Measurements from ENCODE around the gene HMGN4. TPM values are rescaled to one million over a fixed set of nuclear protein-coding genes. Genes with fewer than 3 reads are reported as not detected.

Gene HMGN4
- total and polyA plus RNA-seq, 9 of the 15 experiments (the other 6 are each of a cell fraction or from before 2014, with no cell fraction given), result 35.4 to 134 (median 94.1) TPM

GRCh38 chr6:26520237-26520849 lies 17.8 kb upstream of the HMGN4 start (continued):
- TF ChIP-seq IFI16 (CRISPR knock-in tag; IDR thresholded peaks at IDR 0.05) (peak; percentile 87; the same call in 1 of the 2 replicates), ZNF778 (CRISPR knock-in tag; IDR thresholded peaks at IDR 0.05) (no peak), CEBPG (CRISPR knock-in tag; IDR thresholded peaks at IDR 0.05) (no peak), CEBPG (tag; conservative IDR thresholded peaks at IDR 0.05 in 1 of 2, IDR thresholded peaks at IDR 0.05 in 1 of 2) (0 out of 4 replicates have a peak, but pooled peaks of 1 of the 2 experiments have one; percentile 6), BHLHE40 (IDR thresholded peaks at IDR 0.05; ENCODE audit: low read length) (peak; percentile 49; the same call in 1 of the 2 replicates), ZNF395 (CRISPR knock-in tag; IDR thresholded peaks at IDR 0.05) (peak; percentile 99), ZNF655 (CRISPR knock-in tag; IDR thresholded peaks at IDR 0.05) (no peak), RAD51 (IDR thresholded peaks at IDR 0.05; ENCODE audit: borderline replicate concordance, low read depth) (peak; percentile 80), CBX8 (IDR thresholded peaks at IDR 0.05; ENCODE audit: borderline replicate concordance, extremely low read depth, low read depth, low read length, poor library complexity, severe bottlenecking) (no peak), TAF7 (tag; IDR thresholded peaks at IDR 0.05) (peak; percentile 52), MEIS2 (IDR thresholded peaks at IDR 0.05; ENCODE audit: partially characterized antibody) (no peak), TAL1 (IDR thresholded peaks at IDR 0.05) (no peak), SMARCC2 (IDR thresholded peaks at IDR 0.05; ENCODE audit: low read depth) (0 out of 2 replicates have a peak, but pooled peaks have one; percentile 17), ILK (tag; IDR thresholded peaks at IDR 0.05; ENCODE audit: borderline replicate concordance, low read depth) (0 out of 2 replicates have a peak, but pooled peaks have one; percentile 65), PHF20 (IDR thresholded peaks at IDR 0.05; ENCODE audit: partially characterized antibody) (no peak)
- TF ChIP-seq, protein P1, sequence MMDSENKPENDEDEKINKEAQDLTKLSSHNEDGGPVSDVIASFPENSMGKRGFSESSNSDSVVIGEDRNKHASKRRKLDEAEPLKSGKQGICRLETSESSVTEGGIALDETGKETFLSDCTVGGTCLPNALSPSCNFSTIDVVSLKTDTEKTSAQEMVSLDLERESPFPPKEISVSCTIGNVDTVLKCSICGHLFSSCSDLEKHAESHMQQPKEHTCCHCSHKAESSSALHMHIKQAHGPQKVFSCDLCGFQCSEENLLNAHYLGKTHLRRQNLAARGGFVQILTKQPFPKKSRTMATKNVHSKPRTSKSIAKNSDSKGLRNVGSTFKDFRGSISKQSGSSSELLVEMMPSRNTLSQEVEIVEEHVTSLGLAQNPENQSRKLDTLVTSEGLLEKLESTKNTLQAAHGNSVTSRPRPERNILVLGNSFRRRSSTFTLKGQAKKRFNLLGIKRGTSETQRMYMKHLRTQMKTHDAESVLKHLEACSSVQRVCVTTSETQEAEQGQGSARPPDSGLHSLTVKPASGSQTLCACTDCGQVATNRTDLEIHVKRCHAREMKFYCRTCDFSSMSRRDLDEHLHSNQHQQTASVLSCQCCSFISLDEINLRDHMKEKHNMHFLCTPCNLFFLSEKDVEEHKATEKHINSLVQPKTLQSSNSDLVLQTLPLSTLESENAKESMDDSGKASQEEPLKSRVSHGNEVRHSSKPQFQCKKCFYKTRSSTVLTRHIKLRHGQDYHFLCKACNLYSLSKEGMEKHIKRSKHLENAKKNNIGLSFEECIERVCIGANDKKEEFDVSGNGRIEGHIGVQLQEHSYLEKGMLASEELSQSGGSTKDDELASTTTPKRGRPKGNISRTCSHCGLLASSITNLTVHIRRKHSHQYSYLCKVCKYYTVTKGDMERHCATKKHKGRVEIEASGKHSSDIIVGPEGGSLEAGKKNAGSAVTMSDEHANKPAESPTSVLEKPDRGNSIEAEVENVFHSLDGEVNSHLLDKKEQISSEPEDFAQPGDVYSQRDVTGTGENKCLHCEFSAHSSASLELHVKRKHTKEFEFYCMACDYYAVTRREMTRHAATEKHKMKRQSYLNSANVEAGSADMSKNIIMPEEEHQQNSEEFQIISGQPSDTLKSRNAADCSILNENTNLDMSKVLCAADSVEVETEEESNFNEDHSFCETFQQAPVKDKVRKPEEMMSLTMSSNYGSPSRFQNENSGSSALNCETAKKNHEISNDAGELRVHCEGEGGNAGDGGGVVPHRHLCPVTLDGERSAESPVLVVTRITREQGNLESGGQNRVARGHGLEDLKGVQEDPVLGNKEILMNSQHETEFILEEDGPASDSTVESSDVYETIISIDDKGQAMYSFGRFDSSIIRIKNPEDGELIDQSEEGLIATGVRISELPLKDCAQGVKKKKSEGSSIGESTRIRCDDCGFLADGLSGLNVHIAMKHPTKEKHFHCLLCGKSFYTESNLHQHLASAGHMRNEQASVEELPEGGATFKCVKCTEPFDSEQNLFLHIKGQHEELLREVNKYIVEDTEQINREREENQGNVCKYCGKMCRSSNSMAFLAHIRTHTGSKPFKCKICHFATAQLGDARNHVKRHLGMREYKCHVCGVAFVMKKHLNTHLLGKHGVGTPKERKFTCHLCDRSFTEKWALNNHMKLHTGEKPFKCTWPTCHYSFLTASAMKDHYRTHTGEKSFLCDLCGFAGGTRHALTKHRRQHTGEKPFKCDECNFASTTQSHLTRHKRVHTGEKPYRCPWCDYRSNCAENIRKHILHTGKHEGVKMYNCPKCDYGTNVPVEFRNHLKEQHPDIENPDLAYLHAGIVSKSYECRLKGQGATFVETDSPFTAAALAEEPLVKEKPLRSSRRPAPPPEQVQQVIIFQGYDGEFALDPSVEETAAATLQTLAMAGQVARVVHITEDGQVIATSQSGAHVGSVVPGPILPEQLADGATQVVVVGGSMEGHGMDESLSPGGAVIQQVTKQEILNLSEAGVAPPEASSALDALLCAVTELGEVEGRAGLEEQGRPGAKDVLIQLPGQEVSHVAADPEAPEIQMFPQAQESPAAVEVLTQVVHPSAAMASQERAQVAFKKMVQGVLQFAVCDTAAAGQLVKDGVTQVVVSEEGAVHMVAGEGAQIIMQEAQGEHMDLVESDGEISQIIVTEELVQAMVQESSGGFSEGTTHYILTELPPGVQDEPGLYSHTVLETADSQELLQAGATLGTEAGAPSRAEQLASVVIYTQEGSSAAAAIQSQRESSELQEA (IDR thresholded peaks at IDR 0.05; ENCODE audit: low read depth), result no peak

Measured in K562 (cell line).